ENCODE measurements around the gene PGBD2. TPM values are rescaled to one million over a fixed set of nuclear protein-coding genes. Genes with fewer than 3 reads are reported as not detected.

Gene PGBD2, protein sequence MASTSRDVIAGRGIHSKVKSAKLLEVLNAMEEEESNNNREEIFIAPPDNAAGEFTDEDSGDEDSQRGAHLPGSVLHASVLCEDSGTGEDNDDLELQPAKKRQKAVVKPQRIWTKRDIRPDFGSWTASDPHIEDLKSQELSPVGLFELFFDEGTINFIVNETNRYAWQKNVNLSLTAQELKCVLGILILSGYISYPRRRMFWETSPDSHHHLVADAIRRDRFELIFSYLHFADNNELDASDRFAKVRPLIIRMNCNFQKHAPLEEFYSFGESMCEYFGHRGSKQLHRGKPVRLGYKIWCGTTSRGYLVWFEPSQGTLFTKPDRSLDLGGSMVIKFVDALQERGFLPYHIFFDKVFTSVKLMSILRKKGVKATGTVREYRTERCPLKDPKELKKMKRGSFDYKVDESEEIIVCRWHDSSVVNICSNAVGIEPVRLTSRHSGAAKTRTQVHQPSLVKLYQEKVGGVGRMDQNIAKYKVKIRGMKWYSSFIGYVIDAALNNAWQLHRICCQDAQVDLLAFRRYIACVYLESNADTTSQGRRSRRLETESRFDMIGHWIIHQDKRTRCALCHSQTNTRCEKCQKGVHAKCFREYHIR
- total RNA-seq = 5.5 and 6.3 TPM in 2 replicates

DNA sequence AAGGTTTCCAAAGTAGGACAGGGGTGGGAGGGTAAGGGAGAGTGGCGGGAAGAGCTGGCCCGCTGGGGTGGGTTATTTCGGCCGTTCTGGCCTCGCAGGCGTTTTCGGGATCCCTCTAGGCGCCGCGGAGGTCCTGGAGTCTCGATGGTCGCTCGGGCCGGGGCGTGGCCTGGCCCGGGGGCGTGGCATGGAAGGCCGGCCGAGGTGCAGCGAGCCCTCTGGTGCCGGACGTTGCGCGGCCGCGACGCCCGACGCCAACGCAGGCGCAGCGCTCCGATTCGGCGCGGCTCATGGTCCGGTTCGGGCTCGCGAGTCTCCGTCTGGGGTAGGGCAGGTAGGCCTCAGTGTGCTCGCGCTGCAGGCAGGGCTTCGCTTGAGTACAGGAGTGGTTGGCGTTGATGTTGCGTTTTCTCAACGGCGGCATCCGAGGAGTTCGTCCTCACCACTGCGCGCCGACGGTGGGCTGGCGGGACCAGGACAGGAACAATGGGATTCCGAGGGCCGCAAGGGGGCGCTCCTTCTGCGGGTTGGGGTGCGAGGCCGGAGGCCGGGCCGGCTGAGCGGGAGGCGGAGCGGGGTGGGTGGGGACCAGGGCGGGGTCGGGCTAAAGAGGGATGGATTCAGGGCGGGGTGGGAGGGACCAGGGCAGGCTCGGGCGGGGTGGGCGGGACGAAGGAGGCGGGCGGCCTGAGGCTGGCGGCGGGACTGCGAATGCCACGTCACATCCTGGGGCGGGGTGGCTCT lies at the start of gene PGBD2:
Gene PGBD2 (plus strand): TSS at position 227 of the 744 bp plus-strand sequence. CDS start 7,628 bp downstream, outside the sequence.

DNA sequence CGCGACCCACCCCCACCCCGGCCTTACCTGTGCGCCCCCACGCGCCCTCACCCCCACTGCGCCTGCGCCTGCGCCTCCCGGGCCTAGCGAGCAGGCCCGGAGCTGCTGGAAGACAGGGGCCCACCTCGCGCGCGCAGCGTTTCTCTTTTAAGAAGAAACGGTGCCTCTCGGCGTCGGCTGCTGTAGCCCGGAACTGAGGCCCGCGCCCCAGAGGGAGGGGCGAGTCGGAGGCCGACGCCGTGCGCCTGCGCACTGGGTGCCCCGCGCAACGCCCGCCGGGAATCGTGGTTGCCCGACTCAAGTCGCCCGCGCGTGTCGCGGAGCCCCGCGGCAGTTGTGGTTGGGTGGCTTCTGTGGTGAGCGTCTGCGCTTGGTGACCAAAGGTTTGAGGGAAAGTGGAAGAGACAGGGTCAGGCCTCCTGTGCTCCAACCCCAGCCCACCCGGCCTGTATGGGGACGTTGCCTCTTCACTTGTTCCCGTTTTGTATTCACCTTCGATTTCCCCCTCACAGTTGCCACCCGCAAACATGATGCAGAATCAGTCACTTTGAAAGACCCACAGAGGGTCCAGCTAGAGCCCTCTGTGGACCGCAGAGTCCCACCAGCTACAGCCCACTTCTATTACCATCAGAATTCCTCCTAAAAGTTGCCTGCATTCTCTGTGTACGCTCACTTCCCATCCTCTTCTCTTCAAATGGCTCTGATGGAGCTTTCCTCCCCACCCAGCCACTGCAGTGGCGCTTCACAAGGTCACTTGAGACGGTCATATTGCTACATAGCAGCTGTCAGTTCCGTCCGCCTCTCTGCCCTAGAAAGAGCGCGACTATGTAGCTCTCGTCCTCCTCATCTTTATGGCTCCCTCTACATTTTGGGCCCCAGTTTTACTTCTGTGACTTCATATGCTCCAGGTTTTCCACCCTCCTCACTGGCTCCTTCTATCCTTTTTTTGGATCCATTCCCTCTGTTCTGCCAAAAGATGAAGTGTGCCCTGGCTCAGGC lies 46.8 kb upstream of the PGBD2 start, which contains the start of gene ZNF692:
Gene ZNF692 (minus strand): TSS at position 195 of the 999 bp plus-strand sequence. CDS start 776 bp downstream, outside the sequence.

Small RNA genes within 50 kb of the gene (small RNA-seq; reads per million reads assigned to genes)
- not detected for gene RNU6-1205P

Other genes starting within 250 kb of the PGBD2 start
- not detected in 2 replicates for gene OR14I1, start 203.5 kb upstream of the PGBD2 start, total RNA-seq
- not detected in 2 replicates for gene LYPD8, start 150.5 kb upstream of the PGBD2 start, total RNA-seq
- gene SH3BP5L, start 80.3 kb upstream of the PGBD2 start, total RNA-seq = 23.9 and 26.0 TPM in 2 replicates
- gene ZNF672, start 68.0 kb upstream of the PGBD2 start, total RNA-seq = 16.6 and 22.5 TPM in 2 replicates
- gene ZNF692, start 47.1 kb upstream of the PGBD2 start, total RNA-seq = 16.9 and 18.1 TPM in 2 replicates

Measured in thoracic aorta endothelial cell (primary cell).